Bronchial epithelial cell (primary cell): Measurements from ENCODE around the gene CDH13. TPM values are rescaled to one million over a fixed set of nuclear protein-coding genes. Genes with fewer than 3 reads are reported as not detected.

Experiments used
- DNase-seq: peaks from one replicate; pipeline ENCODE4 v3.0.0-alpha.2; 2010; ENCODE audit warnings: low read depth
- FAIRE-seq: peaks from 2 replicates; lab custom pipeline; 2011; peaks lifted over from hg19 to GRCh38; lab: Jason Lieb, UNC
- H3K27me3 ChIP-seq: 2 replicates; pipeline ENCODE4 v1.5.1; 2011; ENCODE audit warnings: low read length; ENCODE audit not compliant: control insufficient read depth, insufficient read depth
- H3K36me3 ChIP-seq: 2 replicates; pipeline ENCODE4 v1.5.1; 2011; ENCODE audit warnings: low read length; ENCODE audit not compliant: control insufficient read depth, insufficient read depth
- H3K4me3 ChIP-seq: 2 replicates; pipeline ENCODE4 v1.5.1; 2011; ENCODE audit warnings: mild to moderate bottlenecking, low read depth, low read length, control low read depth
- CTCF ChIP-seq: IDR thresholded peaks from 2 replicates; pipeline ENCODE4 v1.5.1; 2011; ENCODE audit warnings: mild to moderate bottlenecking, moderate library complexity, low read length, control low read depth, inconsistent platforms; ENCODE audit not compliant: insufficient read depth, severe bottlenecking
- total RNA-seq: library from RNA; depleted of rRNA; stranded (reverse); fragments of >200 nt; gene quantifications from 2 replicates; pipeline ENCODE4 v1.2.1, GENCODE V29; 2014

CDH13 gene
- total RNA-seq, 1 donor from 2014 or later: 31.3 TPM

- no peak for TF ChIP-seq CTCF
- FAIRE-seq (no peak), DNase-seq (no peak)
- Histone ChIP-seq H3K4me3 (no peak overlapping the region), H3K27me3 (no peaks in the 10 kb centered on the region), H3K36me3 (no peaks in the 10 kb centered on the region)
These were observed 1094.9 kb downstream of the CDH13 start for GRCh38 chr16:83721676-83722075.

- no peak for TF ChIP-seq CTCF
- DNase-seq (no peak), FAIRE-seq (no peak)
- H3K4me3 ChIP-seq: no peak overlapping the region
- no peaks in the 10 kb centered on the region for H3K27me3 ChIP-seq
- no peaks in the 10 kb centered on the region for H3K36me3 ChIP-seq
These were observed 1095.9 kb downstream of the CDH13 start for GRCh38 chr16:83722456-83723183.

GRCh38 chr16:83723244-83723643 is 1096.5 kb downstream of the CDH13 start:
- Histone ChIP-seq H3K27me3 (no peaks in the 10 kb centered on the region), H3K36me3 (no peaks in the 10 kb centered on the region), H3K4me3 (no peak overlapping the region)
- no peak for DNase-seq
- FAIRE-seq: no peak
- TF ChIP-seq CTCF: no peak

GRCh38 chr16:83723901-83724300 is 1097.1 kb downstream of the CDH13 start:
- Histone ChIP-seq H3K4me3 (no peak overlapping the region), H3K36me3 (no peaks in the 10 kb centered on the region), H3K27me3 (no peaks in the 10 kb centered on the region)
- FAIRE-seq: peak; percentile 77
- no peak for TF ChIP-seq CTCF
- DNase-seq: no peak

GRCh38 chr16:83724585-83724984 is 1097.8 kb downstream of the CDH13 start:
- no peaks in the 10 kb centered on the region for H3K27me3 ChIP-seq
- TF ChIP-seq CTCF: no peak
- no peak for DNase-seq
- no peak for FAIRE-seq
- H3K4me3 ChIP-seq: no peak overlapping the region
- no peaks in the 10 kb centered on the region for H3K36me3 ChIP-seq

- FAIRE-seq: no peak
- no peak overlapping the region for H3K4me3 ChIP-seq
- H3K27me3 ChIP-seq: no peaks in the 10 kb centered on the region
- H3K36me3 ChIP-seq: no peaks in the 10 kb centered on the region
- no peak for DNase-seq
- TF ChIP-seq CTCF: no peak
These were observed 1098.5 kb downstream of the CDH13 start for GRCh38 chr16:83725313-83725712.
